Activated gamma-delta T cell (primary cell): Measurements from ENCODE around the gene ARHGAP26.

ENCODE experiments used
- DNase-seq: peaks from one replicate; lab custom pipeline; 2025; lab: John Stamatoyannopoulos, UW

ARHGAP26 gene

GRCh38 chr5:142874540-142874939, 104.4 kb downstream of the ARHGAP26 start:
- no peak for DNase-seq

- no peak for DNase-seq
Observed at GRCh38 chr5:142875936-142876335, 105.8 kb downstream of the ARHGAP26 start.

- no peak for DNase-seq
Observed at GRCh38 chr5:142876817-142877216, 106.6 kb downstream of the ARHGAP26 start.

GRCh38 chr5:142878111-142878510, 107.9 kb downstream of the ARHGAP26 start:
- DNase-seq = no peak

- no peak for DNase-seq
Observed at GRCh38 chr5:142878638-142879037, 108.5 kb downstream of the ARHGAP26 start.

GRCh38 chr5:142881076-142881783, 111.1 kb downstream of the ARHGAP26 start:
- no peak for DNase-seq

GRCh38 chr5:142881784-142882126, 111.6 kb downstream of the ARHGAP26 start:
- DNase-seq = no peak

- DNase-seq = no peak
Observed at GRCh38 chr5:142883025-142883424, 112.8 kb downstream of the ARHGAP26 start.

GRCh38 chr5:142883438-142883837, 113.3 kb downstream of the ARHGAP26 start:
- no peak for DNase-seq

GRCh38 chr5:142884029-142884428, 113.9 kb downstream of the ARHGAP26 start:
- no peak for DNase-seq

GRCh38 chr5:142886211-142886610, 116.0 kb downstream of the ARHGAP26 start:
- DNase-seq = no peak

- no peak for DNase-seq
Observed at GRCh38 chr5:142886956-142887355, 116.8 kb downstream of the ARHGAP26 start.

- no peak for DNase-seq
Observed at GRCh38 chr5:142888469-142889085, 118.4 kb downstream of the ARHGAP26 start.

GRCh38 chr5:142892021-142892420, 121.8 kb downstream of the ARHGAP26 start:
- no peak for DNase-seq

- DNase-seq = no peak
Observed at GRCh38 chr5:142894315-142894714, 124.1 kb downstream of the ARHGAP26 start.

GRCh38 chr5:142894749-142895148, 124.6 kb downstream of the ARHGAP26 start:
- DNase-seq = no peak

- DNase-seq = no peak
Observed at GRCh38 chr5:142896325-142897007, 126.3 kb downstream of the ARHGAP26 start.

GRCh38 chr5:142897328-142897727, 127.2 kb downstream of the ARHGAP26 start:
- no peak for DNase-seq

GRCh38 chr5:142900927-142901326, 130.8 kb downstream of the ARHGAP26 start:
- no peak for DNase-seq

GRCh38 chr5:142901476-142902185, 131.5 kb downstream of the ARHGAP26 start:
- DNase-seq = no peak

- no peak for DNase-seq
Observed at GRCh38 chr5:142902186-142902965, 132.2 kb downstream of the ARHGAP26 start.

- no peak for DNase-seq
Observed at GRCh38 chr5:142904416-142904815, 134.2 kb downstream of the ARHGAP26 start.
